HepG2 (cell line): ENCODE results near the gene KIFC1. TPM values are rescaled to one million over a fixed set of nuclear protein-coding genes. Genes with fewer than 3 reads are reported as not detected.

Source experiments
- CHD4 ChIP-seq: fragments of 200-600 bp; sonication (generic); IDR thresholded peaks from 2 replicates; pipeline ENCODE4 v1.7.0; 2017; ENCODE audit warnings: mild to moderate bottlenecking, low read length, borderline replicate concordance
- EEA1 ChIP-seq: sonication (generic); formaldehyde crosslinking; IDR thresholded peaks from 2 replicates; pipeline ENCODE4 v1.5.1; 2020; ENCODE audit warnings: mild to moderate bottlenecking, missing genetic modification reagents, borderline replicate concordance
- ELF1 ChIP-seq: sonication (generic); formaldehyde crosslinking; IDR thresholded peaks from 2 replicates; pipeline ENCODE4 v1.4.0; 2020; ENCODE audit warnings: missing genetic modification reagents
- ERF ChIP-seq: IDR thresholded peaks from 2 replicates; pipeline ENCODE4 v1.6.1; 2018; ENCODE audit warnings: missing biosample characterization, missing genetic modification reagents
- FOSL1 ChIP-seq: sonication (generic); formaldehyde crosslinking; IDR thresholded peaks from 2 replicates; pipeline ENCODE4 v1.9.0; 2021; ENCODE audit warnings: missing genetic modification reagents, borderline replicate concordance
- GABPA ChIP-seq, 2 experiments: IDR thresholded peaks; 2 replicates each; pipeline ENCODE4 v1.6.1; 2011 to 2016; ENCODE audit warnings: low read depth in 2 of 2, low read length in 1 of 2, missing biosample characterization in 1 of 2, missing genetic modification characterization in 1 of 2
- GFI1 ChIP-seq: sonication (generic); formaldehyde crosslinking; IDR thresholded peaks from 2 replicates; pipeline ENCODE4 v1.5.0; 2020; ENCODE audit warnings: missing genetic modification reagents, mild to moderate bottlenecking, borderline replicate concordance
- HOXA9 ChIP-seq: sonication (generic); formaldehyde crosslinking; IDR thresholded peaks from 2 replicates; pipeline ENCODE4 v1.8.1; 2022; ENCODE audit warnings: missing genetic modification reagents, mild to moderate bottlenecking, moderate library complexity, borderline replicate concordance
- IKZF1 ChIP-seq: fragments of 450-650 bp; IDR thresholded peaks from 2 replicates; pipeline ENCODE4 v1.7.1; 2016
- SCMH1 ChIP-seq: sonication (generic); formaldehyde crosslinking; IDR thresholded peaks from 2 replicates; pipeline ENCODE4 v1.9.0; 2021; ENCODE audit warnings: missing genetic modification reagents, mild to moderate bottlenecking, borderline replicate concordance
- SRSF9 ChIP-seq: fragments of 200-400 bp; formaldehyde crosslinking; IDR thresholded peaks from 2 replicates; pipeline ENCODE4 v1.6.1; 2018; ENCODE audit warnings: borderline replicate concordance, mild to moderate bottlenecking, low read depth, low read length; ENCODE audit not compliant: insufficient read depth, poor library complexity, severe bottlenecking
- SUZ12 ChIP-seq: fragments of 150-350 bp; IDR thresholded peaks from 2 replicates; pipeline ENCODE4 v1.6.1; 2014; ENCODE audit warnings: low read depth, low read length
- THYN1 ChIP-seq: sonication (generic); formaldehyde crosslinking; IDR thresholded peaks from 2 replicates; pipeline ENCODE4 v1.8.1; 2023; ENCODE audit warnings: low read depth, mild to moderate bottlenecking, moderate library complexity, missing genetic modification reagents, borderline replicate concordance
- WIZ ChIP-seq: sonication (generic); formaldehyde crosslinking; IDR thresholded peaks from 2 replicates; pipeline ENCODE4 v1.5.1; 2020; ENCODE audit warnings: mild to moderate bottlenecking, missing genetic modification reagents
- YEATS4 ChIP-seq: sonication (generic); formaldehyde crosslinking; IDR thresholded peaks from 2 replicates; pipeline ENCODE4 v1.4.0; 2020; ENCODE audit warnings: missing genetic modification reagents, borderline replicate concordance
- ZMAT3 ChIP-seq: sonication (generic); formaldehyde crosslinking; conservative IDR thresholded peaks from 2 replicates; pipeline ENCODE4 v1.7.0; 2021; ENCODE audit warnings: missing genetic modification reagents
- ZNF251 ChIP-seq: sonication (generic); formaldehyde crosslinking; IDR thresholded peaks from 2 replicates; pipeline ENCODE4 v1.9.0; 2021; ENCODE audit warnings: mild to moderate bottlenecking, missing genetic modification reagents
- ZNF580 ChIP-seq: IDR thresholded peaks from 2 replicates; pipeline ENCODE4 v1.6.1; 2016; ENCODE audit warnings: low read depth, borderline replicate concordance
- ZNF766 ChIP-seq: sonication (generic); formaldehyde crosslinking; IDR thresholded peaks from 2 replicates; pipeline ENCODE4 v1.5.0; 2020; ENCODE audit warnings: missing genetic modification reagents, borderline replicate concordance
- polyA plus RNA-seq, 8 experiments: library from polyadenylated mRNA; depleted of rRNA in 3 of 8; stranded (reverse) in 7 of 8; unstranded in 1 of 8; fragments of >200 nt; fragmentation: Illumina TruSeq in 4 of 8; extraction: Trizol in 4 of 8; gene quantifications; 2 replicates each; pipeline versions ENCODE4 v1.2.1 to v1.2.3, GENCODE V29; 2011 to 2016; ENCODE audit warnings: low read depth in 4 of 8, missing spikeins in 1 of 8, mixed read lengths in 1 of 8; ENCODE audit not compliant: insufficient read depth in 1 of 8
- total RNA-seq, 5 experiments: library from RNA; depleted of rRNA; stranded (reverse); fragments of >200 nt; fragmentation: Illumina TruSeq; extraction: Trizol; gene quantifications; 2 replicates each; pipeline ENCODE4 v1.2.3, GENCODE V29; 2016; ENCODE audit warnings: low read depth in 1 of 5
- TF ChIP-seq, protein P1 (sequence below), 2 experiments: fragments of 450-650 bp in 1 of 2; sonication (generic) in 1 of 2; formaldehyde crosslinking; IDR thresholded peaks; 2 replicates each; pipeline versions ENCODE4 v1.5.0 to v1.8.0; 2020 to 2022; ENCODE audit warnings: mild to moderate bottlenecking in 1 of 2, missing genetic modification reagents in 1 of 2
- TF ChIP-seq, protein P2 (sequence below): sonication (generic); formaldehyde crosslinking; IDR thresholded peaks from 2 replicates; pipeline ENCODE4 v1.4.0; 2020; ENCODE audit warnings: missing genetic modification reagents
- TF ChIP-seq, protein P3 (sequence below): sonication (generic); formaldehyde crosslinking; IDR thresholded peaks from 2 replicates; pipeline ENCODE4 v1.8.1; 2023; ENCODE audit warnings: mild to moderate bottlenecking, missing genetic modification reagents

The KIFC1 gene
- total and polyA plus RNA-seq, 2 of the 13 experiments (the other 11 are each of a cell fraction or from before 2014, with no cell fraction given), result 25.0 to 45.5 TPM

DNA sequence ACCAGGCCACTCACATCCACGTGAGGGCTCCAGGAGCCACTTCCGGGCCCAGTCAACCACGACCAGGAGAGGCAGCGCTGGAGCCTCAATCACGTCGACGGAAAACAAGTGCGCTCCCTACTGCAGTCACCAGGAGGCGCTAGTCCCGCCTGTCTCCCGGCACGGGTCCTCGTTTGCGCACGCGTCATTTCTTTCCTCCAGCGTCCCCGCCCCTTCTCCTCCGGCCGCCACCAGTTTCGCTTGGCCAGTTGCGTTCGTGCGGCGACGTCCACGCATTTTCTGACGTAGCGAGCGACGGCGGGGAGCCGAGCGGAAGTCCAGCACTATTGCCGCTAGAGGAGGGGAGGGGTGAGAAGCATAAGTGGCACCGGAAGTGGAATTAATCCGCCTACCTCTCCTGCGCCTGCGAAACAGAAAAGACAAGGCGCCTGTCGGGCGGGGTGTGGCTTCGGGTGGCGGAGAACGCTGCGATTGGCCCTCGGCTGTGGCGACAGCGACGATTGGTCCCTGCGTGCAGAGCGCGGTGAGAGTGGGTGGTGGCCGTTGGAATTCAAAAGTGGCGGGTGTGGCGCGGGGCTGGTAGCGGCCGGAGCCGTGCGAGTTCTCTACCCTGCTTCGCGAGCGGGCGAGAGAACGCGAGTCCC lies at the start of gene KIFC1 (continued):
- TF ChIP-seq SCMH1 (CRISPR knock-in tag) (no peak), ERF (CRISPR knock-in tag) (peak; percentile 96), ZNF251 (CRISPR knock-in tag) (0 out of 2 replicates have a peak, but pooled peaks have one; percentile 17), ELF1 (CRISPR knock-in tag) (peak; percentile 95), CHD4 (no peak), FOSL1 (CRISPR knock-in tag) (no peak), HOXA9 (CRISPR knock-in tag) (peak; percentile 98), GABPA (IDR thresholded peaks at IDR 0.05; ENCODE audit: low read depth, low read length) (peak; percentile 82), GABPA (CRISPR knock-in tag; IDR thresholded peaks at IDR 0.05; ENCODE audit: low read depth) (peak; percentile 98), ZNF766 (CRISPR knock-in tag) (peak; percentile 83), SRSF9 (no peak), YEATS4 (CRISPR knock-in tag) (peak; percentile 95), SUZ12 (peak; percentile 15; the same call in 1 of the 2 replicates), IKZF1 (no peak), THYN1 (no peak), GFI1 (CRISPR knock-in tag) (peak; percentile 87; the same call in 1 of the 2 replicates), ZMAT3 (CRISPR knock-in tag) (peak; percentile 94), ZNF580 (CRISPR knock-in tag) (peak; percentile 97), EEA1 (CRISPR knock-in tag) (no peak; the same call in 1 of the 2 replicates), WIZ (CRISPR knock-in tag) (peak; percentile 86; the same call in 1 of the 2 replicates)
- TF ChIP-seq, protein P1, sequence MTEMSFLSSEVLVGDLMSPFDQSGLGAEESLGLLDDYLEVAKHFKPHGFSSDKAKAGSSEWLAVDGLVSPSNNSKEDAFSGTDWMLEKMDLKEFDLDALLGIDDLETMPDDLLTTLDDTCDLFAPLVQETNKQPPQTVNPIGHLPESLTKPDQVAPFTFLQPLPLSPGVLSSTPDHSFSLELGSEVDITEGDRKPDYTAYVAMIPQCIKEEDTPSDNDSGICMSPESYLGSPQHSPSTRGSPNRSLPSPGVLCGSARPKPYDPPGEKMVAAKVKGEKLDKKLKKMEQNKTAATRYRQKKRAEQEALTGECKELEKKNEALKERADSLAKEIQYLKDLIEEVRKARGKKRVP (CRISPR knock-in tag; IDR thresholded peaks at IDR 0.05), result peak in 1 of 2 experiments; percentile 76; a peak in 2 of 4 replicates
- TF ChIP-seq, protein P2, sequence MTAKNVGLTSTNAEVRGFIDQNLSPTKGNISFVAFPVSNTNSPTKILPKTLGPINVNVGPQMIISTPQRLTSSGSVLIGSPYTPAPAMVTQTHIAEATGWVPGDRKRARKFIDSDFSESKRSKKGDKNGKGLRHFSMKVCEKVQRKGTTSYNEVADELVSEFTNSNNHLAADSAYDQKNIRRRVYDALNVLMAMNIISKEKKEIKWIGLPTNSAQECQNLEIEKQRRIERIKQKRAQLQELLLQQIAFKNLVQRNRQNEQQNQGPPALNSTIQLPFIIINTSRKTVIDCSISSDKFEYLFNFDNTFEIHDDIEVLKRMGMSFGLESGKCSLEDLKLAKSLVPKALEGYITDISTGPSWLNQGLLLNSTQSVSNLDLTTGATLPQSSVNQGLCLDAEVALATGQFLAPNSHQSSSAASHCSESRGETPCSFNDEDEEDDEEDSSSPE (CRISPR knock-in tag), result peak; percentile 99
- TF ChIP-seq, protein P3, sequence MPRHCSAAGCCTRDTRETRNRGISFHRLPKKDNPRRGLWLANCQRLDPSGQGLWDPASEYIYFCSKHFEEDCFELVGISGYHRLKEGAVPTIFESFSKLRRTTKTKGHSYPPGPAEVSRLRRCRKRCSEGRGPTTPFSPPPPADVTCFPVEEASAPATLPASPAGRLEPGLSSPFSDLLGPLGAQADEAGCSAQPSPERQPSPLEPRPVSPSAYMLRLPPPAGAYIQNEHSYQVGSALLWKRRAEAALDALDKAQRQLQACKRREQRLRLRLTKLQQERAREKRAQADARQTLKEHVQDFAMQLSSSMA (CRISPR knock-in tag), result peak; percentile 79; the same call in 1 of the 2 replicates
